ENCODE data around the gene TAF1D. TPM values are rescaled to one million over a fixed set of nuclear protein-coding genes. Genes with fewer than 3 reads are reported as not detected.
A peak's percentile ranks its signal among the peaks of the same experiment; 100 is the strongest.

Gene TAF1D
- polyA plus RNA-seq, 3 donors, result 99.7 to 161 (median 151) TPM

DNA sequence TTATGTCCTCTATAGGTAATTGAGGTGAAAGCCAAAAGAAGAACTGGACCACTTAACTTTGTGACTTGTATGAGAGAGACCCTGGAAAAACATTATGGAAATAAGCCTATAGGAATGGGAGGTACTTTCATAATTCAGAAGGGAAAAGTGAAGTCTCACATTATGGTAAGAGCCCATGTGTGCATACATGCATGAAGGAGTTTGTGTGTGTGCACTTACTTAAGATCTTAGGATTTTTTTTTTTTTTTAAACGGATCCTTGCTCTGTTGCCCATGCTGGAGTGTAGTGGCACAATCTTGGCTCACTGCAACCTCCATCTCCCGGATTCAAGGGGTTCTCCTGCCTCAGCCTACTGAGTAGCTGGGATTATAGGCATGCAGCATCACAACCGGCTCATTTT lies 16.0 kb upstream of the TAF1D start:
- DNase-seq, result no peak

GRCh38 chr11:93756748-93757147 lies 15.5 kb upstream of the TAF1D start:
- DNase-seq, result no peak

DNA sequence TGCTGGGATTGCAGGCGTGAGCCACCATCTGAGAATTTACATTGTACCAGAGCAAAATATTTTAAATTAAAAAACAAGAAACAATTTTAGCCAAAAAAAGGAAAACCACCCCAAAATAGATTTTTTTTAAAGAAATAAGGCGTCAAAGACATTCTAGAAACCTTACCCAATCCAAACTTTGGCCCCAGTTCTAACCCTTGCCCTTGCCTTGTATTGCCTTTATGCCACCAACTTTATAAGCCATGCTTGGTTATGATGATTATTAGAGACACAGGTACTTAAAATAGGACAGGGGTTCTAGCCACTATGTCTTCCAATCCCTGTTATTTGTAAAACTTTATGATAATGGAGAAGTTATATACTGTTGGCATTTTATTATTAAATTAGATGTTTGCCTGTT lies 11.9 kb upstream of the TAF1D start:
- DNase-seq, result no peak

GRCh38 chr11:93751001-93751400 lies 9.7 kb upstream of the TAF1D start:
- DNase-seq, result no peak

DNA sequence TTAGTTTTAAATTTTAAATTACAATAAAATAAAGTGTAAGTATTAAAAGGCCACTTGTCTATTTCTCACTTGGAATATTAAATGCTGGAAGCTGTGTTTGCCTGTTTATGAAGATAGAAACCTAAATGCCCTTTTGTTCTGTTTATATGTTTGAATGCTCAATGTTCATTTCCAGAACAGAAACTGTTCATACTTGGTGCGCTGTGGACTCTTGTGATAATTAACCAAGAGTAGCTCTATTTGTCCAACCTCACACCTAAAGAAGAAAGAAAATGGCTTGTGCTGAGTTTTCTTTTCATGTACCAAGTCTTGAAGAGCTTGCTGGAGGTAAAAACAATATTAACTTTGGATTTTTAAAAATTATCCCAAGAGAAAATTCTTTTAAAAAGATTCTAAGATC lies 5.8 kb upstream of the TAF1D start:
- no peak for DNase-seq

DNA sequence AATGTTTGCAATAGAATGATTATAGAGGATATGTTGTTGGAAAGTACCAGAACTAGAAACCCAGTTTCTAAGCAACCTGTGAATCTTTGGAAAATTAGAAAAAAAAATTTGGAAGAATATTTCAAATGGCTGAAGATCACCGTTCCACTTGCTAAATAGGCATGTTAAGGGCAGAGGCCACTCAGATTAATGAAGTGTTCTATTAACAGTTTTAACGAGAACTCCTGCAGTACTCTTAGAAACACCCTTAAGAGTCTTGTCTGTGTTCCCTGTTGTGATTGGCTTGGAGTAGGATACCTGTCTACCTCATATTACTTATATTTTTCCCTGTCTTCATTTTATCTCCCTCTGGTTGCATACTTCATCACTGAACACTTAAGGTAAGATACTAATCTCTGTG lies 4.8 kb upstream of the TAF1D start:
- peak; percentile 20 for DNase-seq

DNA sequence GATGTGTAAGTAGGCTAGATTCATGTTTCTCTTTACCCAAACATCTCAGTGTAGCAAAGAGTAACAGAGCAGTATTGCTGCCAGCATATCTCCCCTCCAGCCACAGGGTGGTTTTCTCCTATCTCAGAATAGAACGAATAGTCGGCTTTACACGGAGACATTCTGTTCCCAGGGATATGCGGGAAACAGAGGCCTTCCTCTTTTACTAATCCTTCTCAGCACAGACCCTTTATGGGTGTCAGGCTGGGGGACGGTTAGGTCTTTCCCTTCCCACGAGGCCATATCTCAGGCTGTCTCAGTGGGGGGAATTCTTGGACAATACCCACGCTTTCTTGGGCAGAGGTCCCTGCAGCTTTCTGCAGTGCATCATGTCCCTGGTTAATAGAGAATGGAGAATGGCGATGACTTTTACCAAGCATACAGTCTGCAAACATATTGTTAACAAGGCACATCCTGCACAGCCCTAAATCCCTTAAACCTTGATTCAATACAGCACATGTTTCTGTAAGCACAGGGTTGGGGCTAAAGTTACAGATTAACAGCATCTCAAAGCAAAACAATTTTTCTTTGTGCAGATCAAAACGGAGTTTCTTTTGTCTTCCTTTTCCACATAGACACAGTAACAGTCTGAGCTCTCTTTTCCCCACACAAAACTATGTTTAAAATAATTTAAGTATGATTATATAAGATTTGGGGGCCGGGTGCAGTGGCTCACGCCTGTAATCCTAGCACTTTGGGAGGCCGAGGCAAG lies 3.9 kb upstream of the TAF1D start:
- peak; percentile 4 for DNase-seq

DNA sequence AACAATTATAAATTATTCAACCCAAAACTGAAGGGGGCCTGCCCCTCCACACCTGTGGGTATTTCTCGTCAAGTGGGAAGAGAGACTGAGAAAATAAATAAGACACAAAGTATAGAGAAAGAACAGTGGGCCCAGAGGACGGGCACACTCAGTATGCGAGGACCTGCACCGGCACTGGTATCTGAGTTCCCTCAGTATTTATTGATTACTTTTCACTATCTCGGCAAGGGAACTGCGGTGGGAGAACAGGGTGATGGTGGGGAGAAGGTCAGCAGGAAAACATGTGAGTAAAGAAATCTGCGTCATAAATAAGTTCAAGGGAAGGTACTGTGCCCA lies 3.3 kb upstream of the TAF1D start:
- no peak for DNase-seq

DNA sequence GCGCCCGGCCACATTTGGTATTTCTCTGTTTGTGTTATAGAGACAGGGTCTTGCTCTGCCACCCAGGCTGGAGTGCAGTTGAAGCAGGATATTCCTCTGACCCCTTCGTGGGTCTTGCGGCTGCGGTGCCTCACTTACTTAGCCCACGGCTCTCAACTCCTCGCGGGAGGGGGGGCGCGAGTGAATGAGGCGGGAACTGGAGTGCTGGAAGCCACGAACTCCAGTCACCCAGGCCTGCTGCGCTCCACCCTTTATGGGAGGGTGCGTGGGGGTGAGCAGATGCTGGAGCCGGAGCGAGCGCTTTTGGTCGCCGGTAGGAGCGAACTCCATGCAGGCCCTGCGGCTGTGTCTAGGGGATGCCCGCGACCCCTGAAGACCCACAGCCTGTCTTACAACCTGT lies 2.0 kb upstream of the TAF1D start:
- no peak for DNase-seq

DNA sequence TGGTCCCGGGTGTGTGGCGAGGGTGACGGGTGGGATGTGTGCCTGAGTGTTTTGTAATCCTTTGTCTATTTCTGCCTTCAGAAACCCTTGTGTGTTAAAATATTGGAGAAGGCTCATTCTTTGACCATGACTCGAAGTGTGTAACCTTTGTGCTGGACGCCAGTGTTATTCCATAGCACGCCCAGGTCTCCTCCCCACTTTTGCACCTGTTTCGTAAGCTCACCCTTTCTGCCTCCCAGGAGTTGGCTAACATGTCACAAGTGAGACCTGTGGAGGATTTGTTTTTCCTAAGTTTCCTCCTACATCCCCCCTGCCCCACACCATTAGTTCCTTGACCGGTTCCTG lies 559 bp upstream of the TAF1D start:
- DNase-seq, result peak; percentile 50

DNA sequence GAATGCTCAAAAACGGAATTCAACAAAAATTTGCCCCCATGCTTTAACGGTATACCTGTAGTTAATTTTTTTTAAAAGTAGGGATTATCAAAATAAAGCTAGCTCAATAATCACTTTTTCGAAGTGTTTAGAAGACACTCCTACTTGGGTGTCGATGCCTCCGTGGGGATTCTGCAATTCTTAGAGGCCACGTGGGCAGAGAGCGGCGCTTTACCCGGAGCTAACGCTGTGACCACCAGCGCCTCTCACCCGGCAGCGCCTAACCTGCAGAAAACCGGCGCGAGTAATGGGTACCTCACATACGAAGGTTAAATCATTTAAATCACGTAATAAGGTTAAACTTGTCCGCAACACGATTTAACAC lies 583 bp downstream of the TAF1D start:
- DNase-seq, result peak; percentile 38

DNA sequence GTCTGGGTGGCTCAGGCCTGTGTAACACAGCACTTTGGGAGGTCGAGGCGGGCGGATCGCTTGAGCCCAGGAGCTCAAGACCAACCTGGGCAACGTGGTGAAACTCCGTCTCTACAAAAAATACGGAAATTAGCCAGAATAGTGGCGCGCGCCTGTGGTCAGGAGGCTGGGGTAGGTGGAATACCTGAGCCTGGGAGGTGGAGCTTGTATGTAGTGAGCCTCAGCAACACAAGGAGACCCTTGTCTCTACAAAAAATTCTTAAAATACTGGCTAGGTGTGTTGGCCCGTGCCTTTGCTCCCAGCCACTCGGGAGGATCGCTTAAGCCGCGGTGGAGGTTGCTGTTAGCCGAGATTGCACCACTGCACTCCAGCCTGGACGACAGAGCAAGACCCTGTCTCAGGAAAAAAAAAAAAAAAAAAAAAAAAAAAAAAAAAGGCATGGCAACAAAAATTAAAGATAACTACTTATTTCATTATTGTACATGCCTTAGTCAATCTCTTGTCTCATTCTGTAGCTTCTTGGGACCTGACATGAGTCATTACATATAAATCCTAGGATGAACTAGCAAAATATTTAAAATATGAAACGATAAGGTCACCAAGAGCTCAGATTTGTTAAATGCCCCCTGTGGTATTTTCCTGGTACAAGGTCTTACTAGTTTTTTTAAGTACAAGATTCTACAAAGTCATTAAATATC lies 1.1 kb downstream of the TAF1D start:
- DNase-seq, result peak; percentile 4

DNA sequence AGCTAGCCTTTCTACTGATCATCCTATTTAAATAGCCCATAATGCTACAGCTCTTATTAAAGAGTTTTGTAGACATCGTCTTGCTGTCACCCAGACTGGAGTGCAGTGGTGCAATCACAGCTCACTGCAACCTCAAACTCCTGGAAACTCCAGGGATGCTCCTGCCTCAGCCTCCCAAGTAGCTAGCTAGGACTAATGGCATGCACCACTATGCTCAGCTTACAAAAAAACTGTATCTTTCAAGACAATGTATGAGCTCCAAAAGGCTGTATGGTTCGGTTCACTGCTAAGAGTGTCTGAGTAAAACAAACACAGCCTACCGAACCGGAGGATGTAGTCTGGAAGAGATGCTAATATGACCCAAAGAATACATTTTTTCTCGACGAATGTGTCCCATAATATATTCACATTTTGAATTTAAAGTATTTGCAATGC lies 2.6 kb downstream of the TAF1D start:
- no peak for DNase-seq

GRCh38 chr11:93737904-93738612 lies 3.2 kb downstream of the TAF1D start:
- no peak for DNase-seq

DNA sequence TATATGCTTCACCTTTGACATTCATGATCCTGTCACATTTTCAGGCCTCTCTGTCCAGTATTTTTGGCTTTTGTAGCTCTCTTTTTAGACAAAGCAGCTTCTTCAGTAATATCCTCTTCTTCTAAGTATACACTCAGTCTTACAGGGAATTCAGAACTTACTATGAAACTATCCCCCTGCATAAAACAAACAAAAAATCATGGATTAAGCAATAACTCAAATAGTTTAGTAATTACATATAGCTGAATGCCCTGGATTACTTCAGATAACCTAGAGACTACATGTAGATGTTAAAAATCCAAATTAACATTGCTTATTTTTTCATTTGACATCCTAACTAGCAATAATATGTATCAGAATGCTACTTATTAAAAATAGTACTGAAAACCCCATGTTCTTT lies 5.2 kb downstream of the TAF1D start:
- no peak for DNase-seq

- no peak for DNase-seq
These were observed 5.7 kb downstream of the TAF1D start for GRCh38 chr11:93735627-93736026.

DNA sequence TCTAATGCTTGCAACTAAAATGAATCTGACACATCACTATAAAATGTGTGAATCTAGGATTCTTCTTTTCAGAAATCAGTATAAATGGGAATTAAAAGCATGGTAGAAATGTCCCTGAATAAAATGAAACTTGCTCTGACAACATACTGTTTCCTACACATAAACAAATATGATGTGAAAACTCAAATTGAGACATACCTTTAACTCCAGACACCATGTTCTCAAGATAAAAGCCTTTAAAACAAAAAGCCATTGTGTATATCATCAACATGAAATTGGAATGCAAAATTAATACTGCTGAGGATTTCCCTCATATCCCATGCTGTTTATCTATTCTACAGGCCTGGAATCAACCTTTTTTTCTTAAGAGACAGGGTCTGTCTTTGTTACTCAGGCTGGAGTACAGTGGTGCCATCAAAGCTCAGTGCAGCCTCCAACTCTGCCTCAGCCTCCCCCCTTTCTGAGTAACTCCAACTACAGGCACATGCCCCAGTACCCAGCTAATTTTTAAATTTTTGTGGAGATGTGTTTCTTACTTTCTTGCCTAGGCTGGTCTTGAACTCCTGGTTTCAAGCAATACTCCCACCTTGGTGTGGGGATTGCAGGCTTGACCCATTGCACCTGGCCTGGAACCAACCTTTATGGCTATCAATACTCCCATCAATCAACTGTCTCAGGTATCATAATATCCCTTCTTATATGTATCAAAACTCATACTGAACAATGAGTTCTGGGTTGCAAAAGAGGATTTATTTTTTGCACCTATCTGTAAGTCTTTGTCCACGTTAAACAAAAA lies 6.7 kb downstream of the TAF1D start:
- DNase-seq, result no peak

DNA sequence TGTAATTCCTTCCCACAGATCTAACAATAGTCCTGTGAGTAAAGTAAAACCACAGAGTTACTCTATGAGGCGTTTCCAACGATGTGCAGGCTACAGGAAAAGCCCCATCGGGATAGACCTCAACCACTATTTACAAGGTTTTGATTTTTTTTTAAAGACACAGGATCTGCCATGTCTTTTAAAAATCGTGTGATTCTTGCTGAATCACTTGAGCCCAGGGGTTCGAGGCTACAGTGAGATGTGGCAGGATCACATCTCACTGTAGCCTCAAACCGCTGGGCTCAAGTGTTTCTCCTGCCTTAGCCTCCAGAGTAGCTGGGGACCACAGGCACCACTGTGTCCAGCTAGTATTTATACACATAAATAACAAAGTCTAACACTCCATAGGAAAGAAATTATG lies 7.8 kb downstream of the TAF1D start:
- no peak for DNase-seq

- no peak for DNase-seq
These were observed 8.9 kb downstream of the TAF1D start for GRCh38 chr11:93732237-93732892.

GRCh38 chr11:93730108-93731107 lies 10.9 kb downstream of the TAF1D start:
- no peak for DNase-seq
